CD14-positive monocyte (primary cell): ENCODE data around the gene ABHD10. TPM values are rescaled to one million over a fixed set of nuclear protein-coding genes. Genes with fewer than 3 reads are reported as not detected.

Source experiments
- DNase-seq, 3 donors: peaks; one replicate each; pipeline ENCODE4 v3.0.0-alpha.2; 2011 to 2022
- H2AFZ ChIP-seq: 2 replicates; pipeline ENCODE4 v1.6.0; 2012; ENCODE audit warnings: mild to moderate bottlenecking, low read depth, low read length, inconsistent platforms; ENCODE audit not compliant: insufficient read depth, poor library complexity, severe bottlenecking
- H3K27ac ChIP-seq, 2 donors: 1 replicate in 1 of 2; 2 replicates in 1 of 2; pipeline ENCODE4 v1.5.1; 2012 to 2013; ENCODE audit warnings: low read length in 2 of 2, control low read depth in 1 of 2, inconsistent platforms in 1 of 2, low read depth in 1 of 2, mild to moderate bottlenecking in 1 of 2
- H3K27me3 ChIP-seq, 2 donors: one replicate each; pipeline versions ENCODE4 v1.6.0 to v1.6.1; 2011 to 2013; ENCODE audit warnings: low read length in 2 of 2; ENCODE audit not compliant: control insufficient read depth in 2 of 2, insufficient read depth in 2 of 2
- H3K36me3 ChIP-seq, 2 donors: replicated peaks in 1 of 2; 1 replicate in 1 of 2; 2 replicates in 1 of 2; pipeline versions ENCODE4 v1.5.1 to v1.6.1; 2012 to 2013; ENCODE audit warnings: low read length in 2 of 2, control low read depth in 1 of 2, inconsistent platforms in 1 of 2, mild to moderate bottlenecking in 1 of 2; ENCODE audit not compliant: insufficient read depth in 2 of 2, control insufficient read depth in 1 of 2
- H3K4me1 ChIP-seq, 2 donors: 1 replicate in 1 of 2; 2 replicates in 1 of 2; pipeline versions ENCODE4 v1.5.1 to v1.6.1; 2012 to 2013; ENCODE audit warnings: low read length in 2 of 2, control low read depth in 1 of 2, inconsistent platforms in 1 of 2, mild to moderate bottlenecking in 1 of 2, moderate library complexity in 1 of 2; ENCODE audit not compliant: insufficient read depth in 2 of 2, control insufficient read depth in 1 of 2
- H3K4me2 ChIP-seq: replicated peaks from 2 replicates; pipeline ENCODE3; 2012; ENCODE audit warnings: low read length, moderate library complexity, mild to moderate bottlenecking; ENCODE audit not compliant: poor library complexity, severe bottlenecking; ENCODE audit errors: extremely low read depth
- H3K4me3 ChIP-seq, 3 experiments: fragments of 200-600 bp in 1 of 3; sonication (generic) in 1 of 3; replicated peaks in 1 of 3; 1 replicate in 2 of 3; 2 replicates in 1 of 3; pipeline ENCODE4 v1.5.1; 2011 to 2013; ENCODE audit warnings: low read length in 3 of 3, mild to moderate bottlenecking in 3 of 3, control low read depth in 2 of 3, low read depth in 2 of 3, inconsistent platforms in 1 of 3, moderate library complexity in 1 of 3
- H3K79me2 ChIP-seq: 2 replicates; pipeline ENCODE4 v1.6.0; 2012; ENCODE audit warnings: mild to moderate bottlenecking, control low read depth, inconsistent platforms, low read length, moderate library complexity; ENCODE audit not compliant: insufficient read depth
- H3K9ac ChIP-seq: 2 replicates; pipeline ENCODE4 v1.6.0; 2017; ENCODE audit warnings: low read length, mild to moderate bottlenecking; ENCODE audit not compliant: insufficient read depth, poor library complexity, severe bottlenecking
- H3K9me3 ChIP-seq, 2 donors: replicated peaks in 1 of 2; 1 replicate in 1 of 2; 2 replicates in 1 of 2; pipeline versions ENCODE4 v1.5.1 to v1.6.1; 2012 to 2013; ENCODE audit warnings: low read length in 2 of 2, control low read depth in 1 of 2; ENCODE audit not compliant: control insufficient read depth in 1 of 2, insufficient read depth in 1 of 2
- H4K20me1 ChIP-seq: 2 replicates; pipeline ENCODE4 v1.6.0; 2012; ENCODE audit warnings: mild to moderate bottlenecking, low read length, control low read depth, moderate library complexity; ENCODE audit not compliant: insufficient read depth
- H3K27ac Mint-ChIP-seq, 7 donors: one replicate each; pipeline ENCODE4 v1.8.0; 2020; ENCODE audit warnings: mild to moderate bottlenecking in 7 of 7, mixed read lengths in 7 of 7, moderate library complexity in 6 of 7, inconsistent platforms in 2 of 7
- H3K27me3 Mint-ChIP-seq, 3 donors: one replicate each; pipeline ENCODE4 v1.8.0; 2021 to 2022; ENCODE audit warnings: low read depth in 3 of 3, mild to moderate bottlenecking in 3 of 3, mixed read lengths in 3 of 3, moderate library complexity in 3 of 3, inconsistent platforms in 1 of 3
- H3K36me3 Mint-ChIP-seq, 2 donors: one replicate each; pipeline ENCODE4 v1.8.0; 2020; ENCODE audit warnings: mixed read lengths in 2 of 2, inconsistent platforms in 1 of 2, mild to moderate bottlenecking in 1 of 2
- H3K4me1 Mint-ChIP-seq: one replicate; pipeline ENCODE4 v1.8.0; 2020; ENCODE audit warnings: mild to moderate bottlenecking, mixed read lengths
- H3K4me3 Mint-ChIP-seq, 2 donors: one replicate each; pipeline ENCODE4 v1.8.0; 2020; ENCODE audit warnings: mild to moderate bottlenecking in 2 of 2, mixed read lengths in 2 of 2, moderate library complexity in 1 of 2
- H3K9me3 Mint-ChIP-seq, 7 donors: one replicate each; pipeline ENCODE4 v1.8.0; 2020 to 2022; ENCODE audit warnings: mixed read lengths in 7 of 7, mild to moderate bottlenecking in 6 of 7, moderate library complexity in 6 of 7, inconsistent platforms in 2 of 7
- WGBS: methylation state at CpG from one replicate; pipeline ENCODE4 v1.1.5; 2013; ENCODE audit warnings: missing lambda C conversion rate; ENCODE audit not compliant: insufficient coverage; 5-methylcytosine and 5-hydroxymethylcytosine counted together
- intact Hi-C, 2 donors: fragments of 100-400 bp; cut with micrococcal nuclease; formaldehyde crosslinking; loops; one replicate each; pipeline versions ENCODE4 v1.15.0 to v1.15.1; 2023
- polyA plus RNA-seq, 3 donors: library from polyadenylated mRNA; depleted of rRNA in 1 of 3; unstranded in 2 of 3; stranded (reverse) in 1 of 3; fragments of 300-500 nt in 2 of 3; fragments of >200 nt in 1 of 3; fragmentation: Illumina TruSeq in 2 of 3; gene quantifications; 1 replicate in 2 of 3; 2 replicates in 1 of 3; pipeline ENCODE4 v1.2.3, GENCODE V29; 2012 to 2021
- TF ChIP-seq, protein P1 (sequence below): fragments of 200-600 bp; IDR thresholded peaks from one replicate; pipeline ENCODE4 v1.8.0; 2022; ENCODE audit warnings: antibody characterized with exemption, mild to moderate bottlenecking

Gene ABHD10
- polyA plus RNA-seq, 3 donors = 15.2 to 22.3 (median 17.0) TPM

- no CpG with 5 or more reads among the region's 3 CpGs for WGBS
- Histone ChIP-seq H4K20me1 (peaks cover 69% of the 10 kb centered on the region), H3K4me1 (peaks cover 25 to 39% of the 10 kb centered on the region in 2 donors), H3K36me3 (peaks cover 7 to 42% of the 10 kb centered on the region in 2 donors), H2AFZ (no peak overlapping the region), H3K27me3 (no peaks in the 10 kb centered on the region), H3K4me2 (peak overlapping the region; percentile 93), H3K4me3 (peak overlapping the region in 1 of 3 experiments; percentile 98), H3K79me2 (peaks cover 75% of the 10 kb centered on the region), H3K9ac (no peak overlapping the region), H3K9me3 (no peaks in the 10 kb centered on the region), H3K27ac (peak overlapping the region in 1 of 2 donors; percentile 54)
- Mint-ChIP-seq H3K27ac (no peak overlapping the region), H3K36me3 (peaks cover 18 to 41% of the 10 kb centered on the region in 2 donors), H3K9me3 (no peaks in the 10 kb centered on the region), H3K4me1 (peaks cover 42% of the 10 kb centered on the region), H3K4me3 (peak overlapping the region in 1 of 2 donors; percentile 92), H3K27me3 (peaks cover 0 to 4% (median 1%) of the 10 kb centered on the region in 3 donors)
- intact Hi-C loops = no loop called here
- no peak for DNase-seq
- TF ChIP-seq, protein P1, sequence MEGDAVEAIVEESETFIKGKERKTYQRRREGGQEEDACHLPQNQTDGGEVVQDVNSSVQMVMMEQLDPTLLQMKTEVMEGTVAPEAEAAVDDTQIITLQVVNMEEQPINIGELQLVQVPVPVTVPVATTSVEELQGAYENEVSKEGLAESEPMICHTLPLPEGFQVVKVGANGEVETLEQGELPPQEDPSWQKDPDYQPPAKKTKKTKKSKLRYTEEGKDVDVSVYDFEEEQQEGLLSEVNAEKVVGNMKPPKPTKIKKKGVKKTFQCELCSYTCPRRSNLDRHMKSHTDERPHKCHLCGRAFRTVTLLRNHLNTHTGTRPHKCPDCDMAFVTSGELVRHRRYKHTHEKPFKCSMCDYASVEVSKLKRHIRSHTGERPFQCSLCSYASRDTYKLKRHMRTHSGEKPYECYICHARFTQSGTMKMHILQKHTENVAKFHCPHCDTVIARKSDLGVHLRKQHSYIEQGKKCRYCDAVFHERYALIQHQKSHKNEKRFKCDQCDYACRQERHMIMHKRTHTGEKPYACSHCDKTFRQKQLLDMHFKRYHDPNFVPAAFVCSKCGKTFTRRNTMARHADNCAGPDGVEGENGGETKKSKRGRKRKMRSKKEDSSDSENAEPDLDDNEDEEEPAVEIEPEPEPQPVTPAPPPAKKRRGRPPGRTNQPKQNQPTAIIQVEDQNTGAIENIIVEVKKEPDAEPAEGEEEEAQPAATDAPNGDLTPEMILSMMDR = no peak
Measured at GRCh38 chr3:111981457-111981763, 2.6 kb downstream of the ABHD10 start.

DNA sequence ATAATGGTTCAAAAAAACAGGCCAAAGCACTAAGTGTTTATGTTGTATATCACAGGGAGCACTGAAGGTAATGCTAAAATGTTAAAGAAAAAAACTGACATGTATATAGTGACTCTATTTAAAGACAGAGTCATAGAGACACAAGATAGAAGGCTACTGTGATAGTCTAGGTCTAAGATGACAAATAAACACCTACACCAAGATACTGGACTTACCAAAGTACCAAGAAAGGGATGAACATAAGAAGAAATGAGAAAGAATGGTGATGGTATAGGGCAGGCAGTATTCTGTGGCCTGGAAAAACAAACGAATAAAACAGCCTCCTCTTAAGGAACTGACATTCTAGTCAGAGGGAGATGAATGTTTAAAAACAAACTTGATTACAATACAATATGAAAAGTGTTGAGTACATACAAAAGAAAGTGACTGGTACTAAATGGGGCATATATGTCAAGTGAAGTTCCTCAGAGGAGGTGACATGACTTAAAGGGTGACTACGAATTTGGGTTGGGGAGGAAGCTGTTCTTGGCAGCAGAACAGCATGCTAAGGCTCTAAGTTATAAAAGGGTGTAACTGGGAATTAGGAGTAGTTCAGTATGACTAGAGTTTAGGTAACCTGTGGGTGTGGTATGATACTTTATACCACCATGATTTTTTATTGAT, 5.9 kb downstream of the ABHD10 start:
- Histone ChIP-seq H3K27me3 (no peaks in the 10 kb centered on the region), H3K4me1 (peaks cover 20 to 25% of the 10 kb centered on the region in 2 donors), H3K36me3 (peaks cover 28 to 71% of the 10 kb centered on the region in 2 donors), H3K79me2 (peaks cover 76% of the 10 kb centered on the region), H3K9me3 (no peaks in the 10 kb centered on the region), H3K4me3 (no peak overlapping the region), H3K4me2 (no peak overlapping the region), H3K9ac (no peak overlapping the region), H4K20me1 (peaks cover 96% of the 10 kb centered on the region), H2AFZ (no peak overlapping the region), H3K27ac (peak overlapping the region in 1 of 2 donors; percentile 12)
- DNase-seq = no peak
- H3K4me3 Mint-ChIP-seq = no peak overlapping the region
- H3K36me3 Mint-ChIP-seq = peaks cover 39 to 65% of the 10 kb centered on the region in 2 donors
- H3K27me3 Mint-ChIP-seq = no peaks in the 10 kb centered on the region
- intact Hi-C loops = no loop called here
- H3K4me1 Mint-ChIP-seq = peaks cover 37% of the 10 kb centered on the region
- peak overlapping the region in 3 of 7 donors; percentile 46 to 81 (median 73) for H3K27ac Mint-ChIP-seq
- H3K9me3 Mint-ChIP-seq = no peaks in the 10 kb centered on the region
- TF ChIP-seq, protein P1 = no peak
- 18% methylated on average over 1 of the region's 2 CpGs for WGBS
